ENCODE results near the gene SCP2.
"Not testable (repeated sequence)": the region's sequence is repeated elsewhere in the genome, so short reads cannot be mapped to it uniquely, and the experiment has no call there.

The SCP2 gene

GRCh38 chr1:52970149-52970548 is 43.1 kb downstream of the SCP2 start:
- no peak for DNase-seq

- DNase-seq: no peak
These were observed 46.8 kb downstream of the SCP2 start for GRCh38 chr1:52973841-52974240.

GRCh38 chr1:52976183-52977035 is 49.3 kb downstream of the SCP2 start:
- no peak for DNase-seq

- DNase-seq: no peak
These were observed 51.0 kb downstream of the SCP2 start for GRCh38 chr1:52978045-52978444.

GRCh38 chr1:52992733-52993132 is 65.7 kb downstream of the SCP2 start:
- DNase-seq: not testable (repeated sequence)

- DNase-seq: no peak
These were observed 67.6 kb downstream of the SCP2 start for GRCh38 chr1:52994656-52995055.

- DNase-seq: no peak
These were observed 69.6 kb downstream of the SCP2 start for GRCh38 chr1:52996653-52997052.

GRCh38 chr1:53001128-53001527 is 74.1 kb downstream of the SCP2 start:
- DNase-seq: no peak

GRCh38 chr1:53006612-53007011 is 79.5 kb downstream of the SCP2 start:
- DNase-seq: not testable (repeated sequence)

GRCh38 chr1:53010247-53010646 is 83.2 kb downstream of the SCP2 start:
- not testable (repeated sequence) for DNase-seq

- DNase-seq: no peak
These were observed 84.1 kb downstream of the SCP2 start for GRCh38 chr1:53011175-53011574.

- DNase-seq: peak; percentile 78
These were observed 87.9 kb downstream of the SCP2 start for GRCh38 chr1:53014791-53015507.

- no peak for DNase-seq
These were observed 88.4 kb downstream of the SCP2 start for GRCh38 chr1:53015508-53015860.

- no peak for DNase-seq
These were observed 89.6 kb downstream of the SCP2 start for GRCh38 chr1:53016705-53017104.

- no peak for DNase-seq
These were observed 93.5 kb downstream of the SCP2 start for GRCh38 chr1:53020588-53020987.

- no peak for DNase-seq
These were observed 95.1 kb downstream of the SCP2 start for GRCh38 chr1:53022179-53022578.

GRCh38 chr1:53023546-53023945 is 96.5 kb downstream of the SCP2 start:
- DNase-seq: no peak

- no peak for DNase-seq
These were observed 97.0 kb downstream of the SCP2 start for GRCh38 chr1:53024117-53024516.

- DNase-seq: no peak
These were observed 98.1 kb downstream of the SCP2 start for GRCh38 chr1:53025034-53025768.

- DNase-seq: no peak
These were observed 98.7 kb downstream of the SCP2 start for GRCh38 chr1:53025769-53026112.

GRCh38 chr1:53026254-53026653 is 99.2 kb downstream of the SCP2 start:
- no peak for DNase-seq

GRCh38 chr1:53031732-53032131 is 104.7 kb downstream of the SCP2 start:
- DNase-seq: no peak

GRCh38 chr1:53037159-53037558 is 110.1 kb downstream of the SCP2 start:
- no peak for DNase-seq

- no peak for DNase-seq
These were observed 111.5 kb downstream of the SCP2 start for GRCh38 chr1:53038566-53038965.
